SK-N-SH treated with all-trans-retinoic acid at 6 μM for 48 hours (cell line): ENCODE data around the gene CHST13.

ENCODE experiments used
- ATAC-seq: fragments of 200-7000 bp; cut with Tn5 transposase; 3 replicates; pipeline ENCODE4 v1.9.1; 2020; ENCODE audit warnings: mild to moderate bottlenecking, moderate library complexity
- ARNTL ChIP-seq: fragments of 450-650 bp; formaldehyde crosslinking; IDR thresholded peaks from 2 replicates; pipeline ENCODE4 v1.5.0; 2020; ENCODE audit warnings: low read depth, mild to moderate bottlenecking, moderate library complexity, borderline replicate concordance
- BACH2 ChIP-seq: fragments of 250-450 bp; sonication (Bioruptor Pico); IDR thresholded peaks from 2 replicates; pipeline ENCODE4 v1.9.0; 2021; ENCODE audit warnings: mild to moderate bottlenecking, borderline replicate concordance
- CREB5 ChIP-seq: fragments of 250-450 bp; sonication (Bioruptor Pico); IDR thresholded peaks from 2 replicates; pipeline ENCODE4 v1.5.1; 2020; ENCODE audit warnings: low read depth, mild to moderate bottlenecking, moderate library complexity
- CSDC2 ChIP-seq: fragments of 250-450 bp; sonication (Bioruptor Pico); IDR thresholded peaks from 2 replicates; pipeline ENCODE4 v1.5.0; 2020; ENCODE audit warnings: mild to moderate bottlenecking, moderate library complexity
- ESRRG ChIP-seq: fragments of 250-450 bp; sonication (Bioruptor Pico); IDR thresholded peaks from 2 replicates; pipeline ENCODE4 v1.6.1; 2021; ENCODE audit warnings: mild to moderate bottlenecking
- ISL1 ChIP-seq: fragments of 250-450 bp; sonication (Bioruptor Pico); IDR thresholded peaks from 2 replicates; pipeline ENCODE4 v2.1.2; 2022; ENCODE audit warnings: mild to moderate bottlenecking, moderate library complexity
- OSR1 ChIP-seq: fragments of 250-450 bp; sonication (Bioruptor Pico); IDR thresholded peaks from 2 replicates; pipeline ENCODE4 v1.8.0; 2022; ENCODE audit warnings: moderate library complexity, mild to moderate bottlenecking, inconsistent platforms
- PATZ1 ChIP-seq: fragments of 250-450 bp; sonication (Bioruptor Pico); IDR thresholded peaks from 2 replicates; pipeline ENCODE4 v1.8.0; 2020; ENCODE audit warnings: mild to moderate bottlenecking, moderate library complexity, borderline replicate concordance
- POU6F1 ChIP-seq: fragments of 250-450 bp; sonication (Bioruptor Pico); IDR thresholded peaks from 2 replicates; pipeline ENCODE4 v1.8.0; 2021; ENCODE audit warnings: low read depth, mild to moderate bottlenecking, moderate library complexity, borderline replicate concordance
- PPARA ChIP-seq: fragments of 250-450 bp; sonication (Bioruptor Pico); IDR thresholded peaks from 2 replicates; pipeline ENCODE4 v1.5.0; 2020; ENCODE audit warnings: mild to moderate bottlenecking, borderline replicate concordance
- RARB ChIP-seq: fragments of 250-450 bp; sonication (Bioruptor Pico); IDR thresholded peaks from 2 replicates; pipeline ENCODE4 v1.8.0; 2021; ENCODE audit warnings: mild to moderate bottlenecking, moderate library complexity
- SNAI2 ChIP-seq: fragments of 250-450 bp; sonication (Bioruptor Pico); IDR thresholded peaks from 2 replicates; pipeline ENCODE4 v1.5.0; 2020; ENCODE audit warnings: mild to moderate bottlenecking, moderate library complexity
- TCF4 ChIP-seq: fragments of 250-450 bp; sonication (Bioruptor Pico); IDR thresholded peaks from 2 replicates; pipeline ENCODE4 v1.8.0; 2021; ENCODE audit warnings: mild to moderate bottlenecking, moderate library complexity, borderline replicate concordance
- TOX ChIP-seq: fragments of 250-450 bp; sonication (Bioruptor Pico); IDR thresholded peaks from 2 replicates; pipeline ENCODE4 v1.8.0; 2021; ENCODE audit warnings: mild to moderate bottlenecking, moderate library complexity, borderline replicate concordance
- TSHZ2 ChIP-seq: fragments of 250-450 bp; sonication (Bioruptor Pico); IDR thresholded peaks from 2 replicates; pipeline ENCODE4 v1.5.0; 2020; ENCODE audit warnings: mild to moderate bottlenecking, moderate library complexity
- ZC3H10 ChIP-seq: fragments of 250-450 bp; sonication (Bioruptor Pico); IDR thresholded peaks from 2 replicates; pipeline ENCODE4 v1.5.1; 2021; ENCODE audit warnings: mild to moderate bottlenecking, moderate library complexity
- ZFP3 ChIP-seq: fragments of 250-450 bp; sonication (Bioruptor Pico); IDR thresholded peaks from 2 replicates; pipeline ENCODE4 v1.5.0; 2020; ENCODE audit warnings: mild to moderate bottlenecking, moderate library complexity
- ZNF565 ChIP-seq: fragments of 450-650 bp; formaldehyde crosslinking; conservative IDR thresholded peaks from 2 replicates; pipeline ENCODE4 v1.5.0; 2020; ENCODE audit warnings: low read depth, mild to moderate bottlenecking, moderate library complexity
- ZNF8 ChIP-seq: fragments of 450-650 bp; formaldehyde crosslinking; IDR thresholded peaks from 2 replicates; pipeline ENCODE4 v1.5.0; 2020; ENCODE audit warnings: mild to moderate bottlenecking, moderate library complexity

CHST13 gene

GRCh38 chr3:126536126-126536525 lies 12.2 kb downstream of the CHST13 start:
- no peak for ATAC-seq
- TF ChIP-seq TOX (CRISPR knock-in tag) (no peak), ZFP3 (CRISPR knock-in tag) (no peak), OSR1 (CRISPR knock-in tag) (no peak), ZNF8 (no peak), ESRRG (CRISPR knock-in tag) (no peak), PPARA (no peak), POU6F1 (CRISPR knock-in tag) (no peak), TCF4 (CRISPR knock-in tag) (no peak), ZNF565 (CRISPR knock-in tag) (no peak), RARB (no peak)
- TF ChIP-seq, all 23 proteins: peak for 0

- ATAC-seq, result no peak
- TF ChIP-seq ISL1 (CRISPR knock-in tag) (no peak), OSR1 (CRISPR knock-in tag) (no peak)
- TF ChIP-seq, all 23 proteins: peak for 0
Observed at GRCh38 chr3:126537116-126537729, 13.3 kb downstream of the CHST13 start.

- TF ChIP-seq TSHZ2 (CRISPR knock-in tag) (no peak), ZNF8 (no peak), CSDC2 (CRISPR knock-in tag) (no peak), CREB5 (CRISPR knock-in tag) (no peak), ISL1 (CRISPR knock-in tag) (no peak), PPARA (no peak), ARNTL (no peak), RARB (no peak), SNAI2 (no peak), TCF4 (CRISPR knock-in tag) (no peak), TOX (CRISPR knock-in tag) (no peak), ZNF565 (CRISPR knock-in tag) (no peak), ZC3H10 (CRISPR knock-in tag) (no peak), ZFP3 (CRISPR knock-in tag) (no peak), PATZ1 (CRISPR knock-in tag) (no peak)
- no peak for ATAC-seq
Observed at GRCh38 chr3:126537730-126538281, 13.9 kb downstream of the CHST13 start.

GRCh38 chr3:126538316-126538715 lies 14.4 kb downstream of the CHST13 start:
- no peak for TF ChIP-seq CREB5 (CRISPR knock-in tag)
- no peak for TF ChIP-seq RARB
- no peak for TF ChIP-seq TSHZ2 (CRISPR knock-in tag)
- no peak for TF ChIP-seq OSR1 (CRISPR knock-in tag)
- TF ChIP-seq ISL1 (CRISPR knock-in tag), result no peak
- no peak for TF ChIP-seq PPARA
- TF ChIP-seq PATZ1 (CRISPR knock-in tag), result no peak
- TF ChIP-seq ZC3H10 (CRISPR knock-in tag), result no peak
- no peak for TF ChIP-seq ESRRG (CRISPR knock-in tag)
- TF ChIP-seq BACH2 (CRISPR knock-in tag), result no peak
- TF ChIP-seq ZNF565 (CRISPR knock-in tag), result no peak
- ATAC-seq, result no peak
